GM12892 (cell line): Measurements from ENCODE around the gene EPDR1.

Source experiments
- POLR2AphosphoS5 ChIP-seq: IDR thresholded peaks from 2 replicates; pipeline ENCODE4 v1.6.1; 2011; ENCODE audit warnings: low read depth, low read length, control low read depth
- TAF1 ChIP-seq: IDR thresholded peaks from 2 replicates; pipeline ENCODE4 v1.6.1; 2011; ENCODE audit warnings: low read depth, mild to moderate bottlenecking, control low read depth, low read length, borderline replicate concordance

DNA sequence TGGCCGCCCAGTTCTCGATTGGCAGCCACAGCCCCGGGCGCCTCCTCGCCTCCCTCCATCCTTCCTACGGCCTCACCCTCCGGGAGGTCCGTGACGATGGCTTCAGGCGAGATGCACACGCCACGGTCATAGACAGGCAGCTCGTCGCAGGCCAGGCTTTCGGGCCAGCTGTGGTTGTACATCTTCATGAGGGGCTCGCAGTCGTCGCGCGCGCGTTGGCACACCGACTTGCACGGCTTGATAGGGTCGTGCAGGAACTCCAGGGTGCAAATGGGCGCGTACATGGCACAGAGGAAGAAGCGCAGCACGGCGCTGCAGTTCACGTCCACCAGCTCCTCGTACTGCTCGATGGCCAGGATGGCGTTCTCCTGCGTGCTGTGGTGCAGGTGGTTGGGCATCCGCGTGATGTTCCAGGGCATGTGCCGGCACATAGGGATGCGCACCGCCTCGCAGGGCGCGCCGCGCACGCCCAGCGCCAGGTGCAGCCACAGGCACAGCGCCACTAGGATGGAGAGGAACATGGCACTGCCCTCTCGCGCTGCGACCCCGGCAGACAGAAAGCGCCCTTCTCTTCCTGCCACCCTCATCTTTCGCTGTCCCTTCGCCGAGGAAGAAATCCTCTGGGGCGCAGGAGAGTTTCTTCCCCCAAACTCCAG lies 4.3 kb upstream of the EPDR1 start:
- TF ChIP-seq TAF1 (no peak), POLR2AphosphoS5 (no peak)
